C4-2B (cell line): ENCODE results near the gene GJB5.

ENCODE experiments used
- ZFX ChIP-seq: fragments of 450-650 bp; IDR thresholded peaks from 2 replicates; pipeline ENCODE4 v1.6.1; 2017
- TF ChIP-seq, protein P1 (sequence below): fragments of 450-650 bp; conservative IDR thresholded peaks from 2 replicates; pipeline ENCODE4 v1.5.1; 2017; ENCODE audit warnings: mild to moderate bottlenecking

- TF ChIP-seq, protein P1, sequence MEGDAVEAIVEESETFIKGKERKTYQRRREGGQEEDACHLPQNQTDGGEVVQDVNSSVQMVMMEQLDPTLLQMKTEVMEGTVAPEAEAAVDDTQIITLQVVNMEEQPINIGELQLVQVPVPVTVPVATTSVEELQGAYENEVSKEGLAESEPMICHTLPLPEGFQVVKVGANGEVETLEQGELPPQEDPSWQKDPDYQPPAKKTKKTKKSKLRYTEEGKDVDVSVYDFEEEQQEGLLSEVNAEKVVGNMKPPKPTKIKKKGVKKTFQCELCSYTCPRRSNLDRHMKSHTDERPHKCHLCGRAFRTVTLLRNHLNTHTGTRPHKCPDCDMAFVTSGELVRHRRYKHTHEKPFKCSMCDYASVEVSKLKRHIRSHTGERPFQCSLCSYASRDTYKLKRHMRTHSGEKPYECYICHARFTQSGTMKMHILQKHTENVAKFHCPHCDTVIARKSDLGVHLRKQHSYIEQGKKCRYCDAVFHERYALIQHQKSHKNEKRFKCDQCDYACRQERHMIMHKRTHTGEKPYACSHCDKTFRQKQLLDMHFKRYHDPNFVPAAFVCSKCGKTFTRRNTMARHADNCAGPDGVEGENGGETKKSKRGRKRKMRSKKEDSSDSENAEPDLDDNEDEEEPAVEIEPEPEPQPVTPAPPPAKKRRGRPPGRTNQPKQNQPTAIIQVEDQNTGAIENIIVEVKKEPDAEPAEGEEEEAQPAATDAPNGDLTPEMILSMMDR, result no peak
- no peak for TF ChIP-seq ZFX
Observed at GRCh38 chr1:34739613-34740012, 15.2 kb upstream of the GJB5 start.
